ENCODE results near the gene GBF1. TPM values are rescaled to one million over a fixed set of nuclear protein-coding genes. Genes with fewer than 3 reads are reported as not detected.
"Not testable (repeated sequence)": the region's sequence is repeated elsewhere in the genome, so short reads cannot be mapped to it uniquely, and the experiment has no call there.

GBF1 gene
- total and polyA plus RNA-seq, 7 donors = 14.1 to 47.1 (median 40.8) TPM

- H3K4me1 ChIP-seq = peaks cover 65% of the 10 kb centered on the region
- no peaks in the 10 kb centered on the region for H3K27me3 ChIP-seq (ENCODE audit: insufficient read depth in 3 of 3, low read length in 2 of 3)
- no peak for TF ChIP-seq CTCF (IDR thresholded peaks at IDR 0.05)
- ATAC-seq (no peak), DNase-seq (no peak)
- peak overlapping the region; percentile 86 for H3K27ac ChIP-seq
- intact Hi-C loops (cut with DNase I) = loop anchor here (5.0 to 10.0 kb wide), 2 partner anchors 36 to 49 kb away; no protein-coding TSS in a partner anchor
- H3K9me3 ChIP-seq = no peaks in the 10 kb centered on the region
- 0 to 1% (median 0%) methylated on average over 4 of the region's 4 CpGs for WGBS, 3 donors
- H3K4me3 ChIP-seq = peak overlapping the region; percentile 89
- H3K36me3 ChIP-seq (ENCODE audit: insufficient read depth in 1 of 2, low read depth in 1 of 2) = no peaks in the 10 kb centered on the region
Observed at GRCh38 chr10:102245932-102246251, 560 bp downstream of the GBF1 start.

DNA sequence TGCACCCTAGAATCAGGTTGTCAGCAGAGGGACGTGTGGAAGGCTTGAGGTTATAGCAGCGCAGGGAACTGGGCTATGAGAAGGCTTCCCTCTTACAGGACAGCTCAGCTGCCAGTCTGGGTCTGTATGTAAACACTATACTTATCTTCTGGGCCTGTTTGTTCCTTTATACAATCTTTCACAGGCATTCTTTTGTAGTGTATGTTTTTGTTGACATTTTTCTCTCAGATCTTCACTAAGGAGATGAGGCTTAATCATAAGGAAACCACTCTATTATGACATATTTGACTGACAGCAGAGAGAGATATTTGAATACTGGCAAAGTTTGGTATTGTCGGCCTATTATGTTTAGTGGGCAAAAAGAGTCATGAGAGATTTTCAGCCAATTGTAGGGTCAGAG, 929 bp downstream of the GBF1 start:
- Histone ChIP-seq H3K27me3 (ENCODE audit: insufficient read depth in 3 of 3, low read length in 2 of 3) (no peaks in the 10 kb centered on the region), H3K36me3 (ENCODE audit: insufficient read depth in 1 of 2, low read depth in 1 of 2) (no peaks in the 10 kb centered on the region), H3K4me3 (peak overlapping the region; percentile 89), H3K4me1 (peaks cover 64% of the 10 kb centered on the region), H3K27ac (peak overlapping the region; percentile 86), H3K9me3 (no peaks in the 10 kb centered on the region)
- ATAC-seq (no peak), DNase-seq (no peak)
- no peak for TF ChIP-seq CTCF (IDR thresholded peaks at IDR 0.05)
- 10 to 15% (median 11%) methylated on average over 3 of the region's 3 CpGs for WGBS, 3 donors
- intact Hi-C loops (cut with DNase I) = loop anchor here (5.0 to 10.0 kb wide), 2 partner anchors 36 to 49 kb away; no protein-coding TSS in a partner anchor

- no peak for ATAC-seq
- DNase-seq = no peak
- H3K27me3 ChIP-seq (ENCODE audit: insufficient read depth in 3 of 3, low read length in 2 of 3) = no peaks in the 10 kb centered on the region
- H3K4me1 ChIP-seq = peaks cover 55% of the 10 kb centered on the region
- H3K27ac ChIP-seq = peak overlapping the region; percentile 5
- intact Hi-C loops (cut with DNase I) = loop anchor here (5.0 to 10.0 kb wide), 2 partner anchors 35 to 47 kb away; no protein-coding TSS in a partner anchor
- H3K36me3 ChIP-seq (ENCODE audit: insufficient read depth in 1 of 2, low read depth in 1 of 2) = no peaks in the 10 kb centered on the region
- no peaks in the 10 kb centered on the region for H3K9me3 ChIP-seq
- no peak for TF ChIP-seq CTCF (IDR thresholded peaks at IDR 0.05)
- peak overlapping the region; percentile 89 for H3K4me3 ChIP-seq
Observed at GRCh38 chr10:102247734-102248133, 2.4 kb downstream of the GBF1 start.

DNA sequence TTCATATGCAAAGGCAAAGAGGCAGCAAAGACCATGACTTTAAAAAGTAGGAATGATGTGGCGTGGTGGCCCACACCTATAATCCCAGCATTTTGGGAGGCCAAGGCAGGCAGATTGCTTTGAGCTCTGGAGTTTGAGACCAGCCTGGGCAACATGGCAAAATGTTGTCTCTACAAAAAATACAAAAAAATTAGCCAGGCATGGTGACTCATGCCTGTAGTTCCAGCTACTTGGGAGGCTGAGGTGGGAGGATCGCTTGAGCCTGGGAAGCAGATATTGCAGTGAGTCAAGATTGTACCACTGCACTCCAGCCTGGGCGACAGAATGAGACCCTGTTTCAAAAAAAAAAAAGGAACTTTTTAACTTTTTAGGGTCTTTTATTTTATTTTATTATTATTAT, 7.2 kb downstream of the GBF1 start:
- peaks cover 38% of the 10 kb centered on the region for H3K4me1 ChIP-seq
- intact Hi-C loops (cut with DNase I); H3K9me3 ChIP-seq; H3K27me3 ChIP-seq (ENCODE audit: insufficient read depth in 3 of 3, low read length in 2 of 3); ATAC-seq; H3K27ac ChIP-seq; DNase-seq; H3K36me3 ChIP-seq (ENCODE audit: insufficient read depth in 1 of 2, low read depth in 1 of 2); H3K4me3 ChIP-seq: not testable (repeated sequence)
- 93 to 98% (median 96%) methylated on average over 3 of the region's 3 CpGs for WGBS, 3 donors

DNA sequence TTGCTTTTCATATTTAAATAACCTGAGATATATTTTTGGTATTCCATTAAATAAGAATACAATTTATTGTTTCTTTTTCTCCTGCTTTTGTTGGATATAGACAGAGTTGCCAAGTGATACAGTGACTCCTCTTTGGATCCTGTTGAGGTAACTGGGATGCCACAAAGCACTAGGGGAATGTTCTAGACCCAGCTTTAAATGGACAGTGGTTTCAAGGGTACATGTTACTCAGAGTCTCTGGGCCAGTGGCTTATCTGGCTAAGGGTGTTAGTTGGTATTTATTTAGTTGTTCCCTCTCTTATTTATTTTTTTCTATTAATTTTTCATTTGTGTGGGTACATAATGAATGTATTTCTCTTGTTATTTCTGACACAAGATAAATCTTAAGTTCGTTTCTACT, 9.1 kb downstream of the GBF1 start:
- peaks cover 0 to 6% of the 10 kb centered on the region in 2 donors for H3K36me3 ChIP-seq (ENCODE audit: insufficient read depth in 1 of 2, low read depth in 1 of 2)
- H3K4me1 ChIP-seq = peaks cover 22% of the 10 kb centered on the region
- no peak for TF ChIP-seq CTCF (IDR thresholded peaks at IDR 0.05)
- ATAC-seq = peak in 1 of 4 donors; percentile 49
- no peak overlapping the region for H3K27ac ChIP-seq
- no peak overlapping the region for H3K4me3 ChIP-seq
- WGBS, 3 donors = 69 to 79% (median 75%) methylated on average over 1 of the region's 1 CpG
- H3K9me3 ChIP-seq = no peaks in the 10 kb centered on the region
- no peaks in the 10 kb centered on the region for H3K27me3 ChIP-seq (ENCODE audit: insufficient read depth in 3 of 3, low read length in 2 of 3)
- no peak for DNase-seq
- intact Hi-C loops (cut with DNase I) = no loop called here

Measured in psoas muscle (tissue), 8 donors.